B cell (primary cell): ENCODE data around the gene ATP8A1. TPM values are rescaled to one million over a fixed set of nuclear protein-coding genes. Genes with fewer than 3 reads are reported as not detected.

Experiments used
- ATAC-seq: fragments of 200-7000 bp; cut with Tn5 transposase; one replicate; pipeline ENCODE4 v1.10.0; 2021; ENCODE audit warnings: low read depth, mild to moderate bottlenecking, moderate number of reproducible peaks, moderate library complexity
- CTCF ChIA-PET: fragments of 350-600 bp; sonication (Branson Sonifier 250); formaldehyde crosslinking; loops from one replicate; lab custom pipeline; 2021; ENCODE audit warnings: antibody characterized with exemption, inconsistent platforms; lab: Charles Lee
- POLR2A ChIA-PET: fragments of 350-600 bp; sonication (Branson Sonifier 250); formaldehyde crosslinking; loops from one replicate; lab custom pipeline; 2021; ENCODE audit warnings: antibody characterized with exemption; lab: Charles Lee
- DNase-seq: peaks from one replicate; pipeline ENCODE4 v3.0.0; 2013
- H2AFZ ChIP-seq: 2 replicates; pipeline ENCODE4 v1.6.1; 2012; ENCODE audit warnings: mild to moderate bottlenecking, low read depth, low read length; ENCODE audit not compliant: insufficient read depth, poor library complexity, severe bottlenecking
- H3K27ac ChIP-seq, 2 donors: 1 replicate in 1 of 2; 2 replicates in 1 of 2; pipeline ENCODE4 v1.5.1; 2012 to 2013; ENCODE audit warnings: low read length in 2 of 2, mild to moderate bottlenecking in 2 of 2, moderate library complexity in 1 of 2
- H3K27me3 ChIP-seq, 4 experiments: fragments of 200-600 bp in 1 of 4; sonication (generic) in 1 of 4; replicated peaks in 1 of 4; 1 replicate in 2 of 4; 2 replicates in 2 of 4; pipeline versions ENCODE4 v1.6.1 to v1.7.0; 2013 to 2016; ENCODE audit warnings: low read length in 3 of 4, mild to moderate bottlenecking in 2 of 4, mixed read lengths in 1 of 4, moderate library complexity in 1 of 4; ENCODE audit not compliant: insufficient read depth in 4 of 4, control insufficient read depth in 3 of 4; ENCODE audit errors: control extremely low read depth in 1 of 4
- H3K36me3 ChIP-seq, 2 experiments: replicated peaks in 1 of 2; 1 replicate in 1 of 2; 2 replicates in 1 of 2; pipeline versions ENCODE4 v1.6.1 to v1.7.1; 2013; ENCODE audit warnings: low read length in 1 of 2; ENCODE audit not compliant: insufficient read depth in 2 of 2, control insufficient read depth in 1 of 2; ENCODE audit errors: control extremely low read depth in 1 of 2, extremely low read depth in 1 of 2
- H3K4me1 ChIP-seq, 2 donors: fragments of 200-600 bp in 1 of 2; sonication (generic) in 1 of 2; 1 replicate in 1 of 2; 2 replicates in 1 of 2; pipeline versions ENCODE4 v1.5.1 to v1.6.1; 2013 to 2017; ENCODE audit warnings: low read length in 2 of 2; ENCODE audit not compliant: control insufficient read depth in 2 of 2, insufficient read depth in 2 of 2
- H3K4me2 ChIP-seq: replicated peaks from 2 replicates; pipeline ENCODE3; 2012; ENCODE audit warnings: mild to moderate bottlenecking, low read depth, low read length; ENCODE audit not compliant: poor library complexity, severe bottlenecking
- H3K4me3 ChIP-seq, 5 experiments: fragments of 200-600 bp in 1 of 5; sonication (generic) in 1 of 5; 1 replicate in 3 of 5; 2 replicates in 2 of 5; pipeline versions ENCODE4 v1.5.1 to v1.7.0; 2011 to 2016; ENCODE audit warnings: low read length in 4 of 5, mild to moderate bottlenecking in 4 of 5, low read depth in 2 of 5, control low read depth in 1 of 5, moderate library complexity in 1 of 5; ENCODE audit not compliant: insufficient read depth in 1 of 5; ENCODE audit errors: control extremely low read depth in 1 of 5, extremely low read depth in 1 of 5
- H3K79me2 ChIP-seq: fragments of 200-600 bp; sonication (generic); one replicate; pipeline ENCODE4 v1.6.0; 2016; ENCODE audit warnings: low read length; ENCODE audit not compliant: control insufficient read depth, insufficient read depth
- H3K9ac ChIP-seq: fragments of 200-600 bp; sonication (generic); 2 replicates; pipeline ENCODE4 v1.6.1; 2017; ENCODE audit warnings: mild to moderate bottlenecking, low read length, moderate library complexity
- H3K9me3 ChIP-seq, 3 donors: one replicate each; pipeline versions ENCODE4 v1.6.1 to v1.7.1; 2013; ENCODE audit warnings: low read length in 2 of 3; ENCODE audit not compliant: control insufficient read depth in 2 of 3, insufficient read depth in 1 of 3; ENCODE audit errors: control extremely low read depth in 1 of 3
- H4K20me1 ChIP-seq: 2 replicates; pipeline ENCODE4 v1.6.0; 2012; ENCODE audit warnings: mild to moderate bottlenecking, low read length; ENCODE audit not compliant: insufficient read depth, control insufficient read depth, poor library complexity, severe bottlenecking
- H3K27ac Mint-ChIP-seq: one replicate; pipeline ENCODE4 v1.8.0; 2021; ENCODE audit warnings: mixed read lengths
- H3K27me3 Mint-ChIP-seq: one replicate; pipeline ENCODE4 v1.8.0; 2021; ENCODE audit warnings: mixed read lengths
- H3K4me1 Mint-ChIP-seq: one replicate; pipeline ENCODE4 v1.8.0; 2021; ENCODE audit warnings: mixed read lengths
- H3K4me3 Mint-ChIP-seq: one replicate; pipeline ENCODE4 v1.8.0; 2021; ENCODE audit warnings: mixed read lengths
- H3K9me3 Mint-ChIP-seq: one replicate; pipeline ENCODE4 v1.8.0; 2022; ENCODE audit warnings: mixed read lengths; ENCODE audit not compliant: insufficient read depth
- CTCF ChIP-seq: fragments of 200-600 bp; IDR thresholded peaks from one replicate; pipeline ENCODE4 v1.8.0; 2022; ENCODE audit warnings: antibody characterized with exemption, mild to moderate bottlenecking
- EZH2 ChIP-seq: IDR thresholded peaks from 2 replicates; pipeline ENCODE4 v1.6.1; 2012; ENCODE audit warnings: borderline replicate concordance, low read depth, mild to moderate bottlenecking, moderate library complexity, low read length; ENCODE audit not compliant: insufficient read depth, poor library complexity, severe bottlenecking
- WGBS: methylation state at CpG from one replicate; pipeline ENCODE4 v1.1.5; 2013; ENCODE audit warnings: missing lambda C conversion rate; ENCODE audit not compliant: insufficient coverage; 5-methylcytosine and 5-hydroxymethylcytosine counted together
- intact Hi-C: fragments of 100-400 bp; cut with micrococcal nuclease; formaldehyde crosslinking; loops from one replicate; pipeline ENCODE4 v1.10.0; 2022
- polyA plus RNA-seq: library from polyadenylated mRNA; depleted of rRNA; stranded (reverse); fragments of >200 nt; gene quantifications from 2 replicates; pipeline ENCODE4 v1.2.3, GENCODE V29; 2012
- total RNA-seq, 2 donors: library from RNA; stranded (reverse); fragments of 120-200 nt in 1 of 2; gene quantifications; 1 replicate in 1 of 2; 2 replicates in 1 of 2; pipeline versions ENCODE4 v1.2.3 to v1.2.4, GENCODE V29; 2013 to 2022

Gene ATP8A1
- total and polyA plus RNA-seq, 2 donors (not counting 1 experiment from before 2014, with no cell fraction given): 28.7 to 51.8 TPM

- H3K27ac ChIP-seq: no peak overlapping the region
- H3K4me3 ChIP-seq: no peak overlapping the region
- H4K20me1 ChIP-seq: no peaks in the 10 kb centered on the region
- peaks cover 17 to 38% of the 10 kb centered on the region in 2 experiments for H3K36me3 ChIP-seq
- no peaks in the 10 kb centered on the region for H3K9me3 Mint-ChIP-seq
- no peak overlapping the region for H3K4me3 Mint-ChIP-seq
- H3K4me1 Mint-ChIP-seq: no peaks in the 10 kb centered on the region
- no peak overlapping the region for H3K9ac ChIP-seq
- H3K4me2 ChIP-seq: no peak overlapping the region
- no peak overlapping the region for H3K27ac Mint-ChIP-seq
- POLR2A ChIA-PET: no interaction called here
- CTCF ChIA-PET: interaction anchor here (0.7 kb wide), 1 partner anchor 177 kb away, joined by 4 read pairs; no protein-coding TSS in a partner anchor
- intact Hi-C loops: no loop called here
- TF ChIP-seq CTCF (no peak), EZH2 (no peak)
- WGBS: 98% methylated on average over 13 of the region's 19 CpGs
- ATAC-seq: no peak
- H3K9me3 ChIP-seq: no peaks in the 10 kb centered on the region
- no peaks in the 10 kb centered on the region for H3K79me2 ChIP-seq
- H3K27me3 Mint-ChIP-seq: no peaks in the 10 kb centered on the region
- H2AFZ ChIP-seq: no peak overlapping the region
- no peaks in the 10 kb centered on the region for H3K4me1 ChIP-seq
- no peak for DNase-seq
- no peaks in the 10 kb centered on the region for H3K27me3 ChIP-seq
Measured at GRCh38 chr4:42425146-42426065, 231.5 kb downstream of the ATP8A1 start.

- no peaks in the 10 kb centered on the region for H3K4me1 ChIP-seq
- Mint-ChIP-seq H3K4me1 (no peaks in the 10 kb centered on the region), H3K9me3 (no peaks in the 10 kb centered on the region), H3K27ac (no peak overlapping the region), H3K4me3 (no peak overlapping the region), H3K27me3 (no peaks in the 10 kb centered on the region)
- no peak overlapping the region for H3K27ac ChIP-seq
- H3K4me3 ChIP-seq: no peak overlapping the region
- POLR2A ChIA-PET: no interaction called here
- DNase-seq (no peak), ATAC-seq (no peak)
- no peak overlapping the region for H3K4me2 ChIP-seq
- H3K27me3 ChIP-seq: no peaks in the 10 kb centered on the region
- no peaks in the 10 kb centered on the region for H3K79me2 ChIP-seq
- TF ChIP-seq EZH2 (no peak), CTCF (no peak)
- H2AFZ ChIP-seq: no peak overlapping the region
- H3K9me3 ChIP-seq: no peaks in the 10 kb centered on the region
- CTCF ChIA-PET: no interaction called here
- no peaks in the 10 kb centered on the region for H4K20me1 ChIP-seq
- H3K9ac ChIP-seq: no peak overlapping the region
- 100% methylated on average over 1 of the region's 5 CpGs for WGBS
- peaks cover 11 to 23% of the 10 kb centered on the region in 2 experiments for H3K36me3 ChIP-seq
- intact Hi-C loops: no loop called here
Measured at GRCh38 chr4:42420140-42420539, 236.8 kb downstream of the ATP8A1 start.
